ENCODE measurements around the gene TSHZ3. TPM values are rescaled to one million over a fixed set of nuclear protein-coding genes. Genes with fewer than 3 reads are reported as not detected.

The TSHZ3 gene
- total RNA-seq, 1 experiment from 2014 or later: 3.2 TPM

- DNase-seq: peak; percentile 43
- Histone ChIP-seq H3K9ac (ENCODE audit: extremely low read depth, insufficient read length, low read length) (no peak overlapping the region), H3T11ph (ENCODE audit: low read length) (no peak overlapping the region), H3K79me1 (ENCODE audit: insufficient read depth, low read depth, low read length, poor library complexity, severe bottlenecking) (no peaks in the 10 kb centered on the region), H3K23me2 (ENCODE audit: insufficient read length, low read depth, low read length, poor library complexity, severe bottlenecking) (peaks cover 48% of the 10 kb centered on the region), H2AFZ (ENCODE audit: low read length) (no peak overlapping the region), H3K4me2 (ENCODE audit: insufficient read depth, insufficient read length, low read length) (peak overlapping the region; percentile 94), H4K91ac (ENCODE audit: insufficient read length, low read depth, low read length) (no peak overlapping the region), H3K79me2 (ENCODE audit: insufficient read depth, low read length) (peaks cover 11% of the 10 kb centered on the region; the same call in 1 of the 2 replicates), H2BK12ac (ENCODE audit: insufficient read length, low read depth, low read length) (no peak overlapping the region), H3K27me3 (ENCODE audit: insufficient read depth, low read length) (peaks cover 40% of the 10 kb centered on the region), H3K9me3 (ENCODE audit: control insufficient read depth, low read depth, low read length) (no peaks in the 10 kb centered on the region), H4K5ac (ENCODE audit: insufficient read length, low read depth, low read length) (no peak overlapping the region), H4K20me1 (ENCODE audit: control insufficient read depth, insufficient read depth, insufficient read length) (peaks cover 2% of the 10 kb centered on the region), H3K56ac (ENCODE audit: insufficient read length, low read depth, low read length) (no peak overlapping the region), H2BK20ac (ENCODE audit: low read depth, low read length, poor library complexity, severe bottlenecking) (no peak overlapping the region), H3K4ac (ENCODE audit: low read depth, low read length) (no peak overlapping the region), H4K8ac (replicated peaks; ENCODE audit: insufficient read length, low read depth, low read length) (no peak overlapping the region), H3K27ac (ENCODE audit: insufficient read length, low read depth, low read length) (no peak overlapping the region), H3K14ac (ENCODE audit: insufficient read depth, low read length) (no peak overlapping the region), H2AK5ac (ENCODE audit: insufficient read length, low read length) (no peak overlapping the region), H3K18ac (ENCODE audit: insufficient read length, low read depth, low read length) (no peak overlapping the region), H2BK15ac (ENCODE audit: low read depth, low read length) (no peak overlapping the region), H2BK120ac (ENCODE audit: low read depth, low read length, poor library complexity, severe bottlenecking) (no peak overlapping the region), H3K23ac (ENCODE audit: insufficient read length, low read depth, low read length) (no peak overlapping the region), H2BK5ac (ENCODE audit: insufficient read length, low read length) (no peak overlapping the region), H3K4me1 (ENCODE audit: insufficient read depth, low read length) (peaks cover 14% of the 10 kb centered on the region; the same call in 1 of the 2 replicates)
- Mint-ChIP-seq H3K4me1 (peaks cover 49 to 51% of the 10 kb centered on the region in 2 experiments), H3K27ac (no peak overlapping the region), H3K27me3 (ENCODE audit: low read depth) (peaks cover 75% of the 10 kb centered on the region), H3K36me3 (ENCODE audit: insufficient read depth in 1 of 3, low read depth in 3 of 3) (no peaks in the 10 kb centered on the region; a peak in 1 of 7 replicates), H3K4me3 (peak overlapping the region; percentile 83 to 90), H3K9me3 (no peaks in the 10 kb centered on the region; a peak in 2 of 5 replicates)
- no CpG with 5 or more reads among the region's 63 CpGs for WGBS (ENCODE audit: extremely low coverage, insufficient read length, low lambda C conversion rate)
- no peak for TF ChIP-seq CTCF (conservative IDR thresholded peaks at IDR 0.05)
These were observed 1.4 kb upstream of the TSHZ3 start for GRCh38 chr19:31350693-31351055.
